GM18868 (cell line): ENCODE measurements around the gene MED15.
"Not testable (repeated sequence)": the region's sequence is repeated elsewhere in the genome, so short reads cannot be mapped to it uniquely, and the experiment has no call there.

Experiments
- ATAC-seq: cut with Tn5 transposase; IDR thresholded peaks from one replicate; pipeline ENCODE4 v1.9.1; 2021; ENCODE audit warnings: mild to moderate bottlenecking, moderate library complexity; ENCODE audit not compliant: unreplicated experiment

MED15 gene

GRCh38 chr22:20619045-20619892 is 111.9 kb downstream of the MED15 start:
- ATAC-seq = no peak

- not testable (repeated sequence) for ATAC-seq
These were observed 112.4 kb downstream of the MED15 start for GRCh38 chr22:20619893-20620194.

GRCh38 chr22:20621162-20621561 is 113.8 kb downstream of the MED15 start:
- ATAC-seq = no peak

GRCh38 chr22:20622650-20623339 is 115.4 kb downstream of the MED15 start:
- ATAC-seq = no peak

DNA sequence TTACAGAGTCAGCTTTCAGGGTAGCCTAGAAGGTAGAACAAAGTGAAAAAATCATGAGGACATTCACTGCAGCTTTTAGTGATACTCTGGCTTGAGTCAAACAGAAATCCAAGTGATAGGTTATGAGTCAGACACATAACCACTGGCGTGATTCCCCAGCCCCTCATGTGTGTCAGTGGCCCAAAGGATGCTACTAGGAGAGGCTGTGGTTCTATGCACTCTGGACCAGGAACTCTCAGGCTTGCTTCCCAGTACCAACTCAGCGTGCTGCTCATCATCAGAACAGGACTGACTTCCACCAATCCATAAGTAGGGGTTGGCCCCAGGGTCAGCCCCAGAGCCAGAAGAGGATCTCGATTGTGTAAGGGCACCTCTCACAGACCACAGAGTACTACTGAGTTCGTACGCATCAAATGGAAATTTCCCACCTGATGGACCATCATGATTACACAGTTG is 116.8 kb downstream of the MED15 start:
- peak; percentile 79 for ATAC-seq

DNA sequence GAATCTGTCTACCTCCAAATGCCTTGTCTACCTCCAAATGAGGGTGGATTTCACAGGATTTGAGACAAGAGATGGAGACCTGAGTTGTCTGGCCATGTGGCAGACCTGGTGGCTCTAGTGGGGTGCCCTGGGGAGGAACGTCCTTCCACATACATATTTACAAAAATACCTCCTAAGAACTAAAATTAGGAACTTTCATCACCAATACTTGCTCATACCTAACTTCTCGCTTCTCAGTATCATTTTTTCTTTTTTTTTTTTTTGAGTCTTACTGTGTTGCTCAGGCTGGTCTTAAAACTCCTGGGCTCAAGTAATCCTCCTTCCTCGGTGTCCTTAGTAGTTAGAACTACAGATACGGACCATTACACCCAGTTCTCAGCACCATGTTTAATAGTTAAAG is 117.9 kb downstream of the MED15 start:
- ATAC-seq = peak; percentile 30

- ATAC-seq = no peak
These were observed 119.4 kb downstream of the MED15 start for GRCh38 chr22:20626811-20627210.

- no peak for ATAC-seq
These were observed 120.0 kb downstream of the MED15 start for GRCh38 chr22:20627432-20627831.

DNA sequence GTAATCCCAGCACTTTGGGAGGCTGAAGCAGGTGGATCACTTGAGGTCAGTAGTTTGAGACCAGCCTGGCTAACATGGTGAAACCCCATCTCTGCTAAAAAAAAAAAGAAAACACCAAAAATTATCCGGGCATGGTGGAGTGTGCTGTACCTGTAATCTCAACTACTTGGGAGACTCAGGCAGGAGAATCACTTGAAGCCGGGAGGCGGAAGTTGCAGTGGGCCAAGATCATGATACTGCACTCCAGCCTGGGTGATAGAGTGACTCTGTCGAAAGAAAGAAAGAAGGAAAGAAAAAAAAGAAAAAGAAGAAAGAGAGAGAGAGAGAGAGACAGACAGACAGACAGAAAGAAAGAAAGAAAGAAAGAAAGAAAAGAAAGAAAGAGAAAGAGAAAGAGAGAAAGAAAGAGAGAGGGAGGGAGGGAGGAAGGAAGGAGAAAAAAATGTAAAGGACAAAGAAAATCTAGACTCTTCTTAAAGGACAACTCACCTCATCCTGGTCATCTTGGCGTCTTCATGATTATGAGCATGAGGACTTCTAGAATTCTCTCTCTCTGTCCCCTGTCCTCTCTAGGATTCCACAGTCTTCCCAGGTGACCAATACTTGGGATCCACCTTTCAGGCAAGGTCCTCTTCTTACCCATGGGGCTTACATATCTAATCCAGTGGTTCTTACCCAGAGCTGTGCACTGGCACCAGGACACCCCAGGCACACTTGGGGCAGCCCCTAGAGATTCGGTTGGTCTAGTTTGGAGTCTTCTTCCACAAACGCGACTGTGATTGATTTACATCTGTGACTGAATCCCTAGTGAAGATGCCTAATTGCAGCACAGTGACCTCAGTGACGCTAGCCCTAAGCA is 120.9 kb downstream of the MED15 start:
- ATAC-seq = no peak

DNA sequence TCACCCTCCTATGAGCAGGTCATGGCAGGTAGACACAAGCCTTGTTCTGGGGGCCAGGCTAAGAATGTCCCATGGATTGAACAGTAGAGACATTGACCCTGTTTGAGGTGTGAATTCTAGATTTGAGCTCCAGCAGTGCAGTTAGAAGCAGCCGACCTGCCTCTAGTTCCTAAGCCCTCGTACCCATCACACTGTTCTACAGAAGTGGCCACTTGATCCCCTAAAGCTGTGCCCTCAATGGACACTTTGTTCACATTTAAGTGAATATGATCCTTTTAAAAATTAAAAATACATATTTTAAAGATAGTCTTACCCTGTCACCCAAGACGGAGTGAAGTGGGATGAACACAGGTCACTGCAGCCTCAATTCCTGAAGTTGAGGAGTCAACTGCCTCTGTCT is 122.0 kb downstream of the MED15 start:
- no peak for ATAC-seq

DNA sequence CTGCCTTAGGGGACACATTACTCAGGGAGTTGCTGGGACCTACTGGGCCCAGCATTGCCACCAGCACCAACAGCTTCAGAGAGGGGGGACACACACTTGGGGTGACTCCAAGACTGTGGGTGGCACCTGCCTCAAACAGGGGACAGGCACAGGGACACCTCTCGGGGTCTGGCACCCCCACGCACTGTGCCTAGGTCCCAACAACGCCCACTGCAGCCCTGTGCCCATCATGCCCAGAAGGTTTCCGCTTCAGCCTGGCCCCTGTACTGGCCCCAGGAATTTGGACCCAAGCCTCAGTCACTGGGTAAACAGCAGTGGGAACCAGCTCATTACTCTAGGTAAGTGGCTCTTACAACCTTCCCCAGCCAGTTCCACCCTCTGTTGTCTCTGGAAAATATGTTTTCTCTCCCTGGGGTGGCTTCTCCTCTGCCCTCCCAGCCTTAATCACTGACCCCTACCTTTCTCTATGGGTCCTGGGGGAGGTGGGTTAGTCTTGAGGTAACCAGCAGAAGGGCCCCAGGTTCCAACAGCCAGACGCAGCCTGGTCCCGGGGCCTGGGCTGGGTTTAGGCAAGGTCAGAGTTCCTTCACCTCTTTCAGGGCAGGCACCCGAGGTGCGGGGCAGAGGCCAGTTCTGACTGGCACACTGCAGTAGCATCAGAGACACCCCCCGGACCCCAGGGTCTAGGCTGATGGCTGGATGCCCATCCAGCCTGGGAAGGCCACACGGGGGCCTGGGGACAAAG is 123.6 kb downstream of the MED15 start:
- ATAC-seq = no peak

- no peak for ATAC-seq
These were observed 124.7 kb downstream of the MED15 start for GRCh38 chr22:20632082-20632481.

- no peak for ATAC-seq
These were observed 125.1 kb downstream of the MED15 start for GRCh38 chr22:20632518-20632917.

- ATAC-seq = no peak
These were observed 127.3 kb downstream of the MED15 start for GRCh38 chr22:20634560-20635226.

GRCh38 chr22:20635227-20635591 is 127.8 kb downstream of the MED15 start:
- no peak for ATAC-seq

DNA sequence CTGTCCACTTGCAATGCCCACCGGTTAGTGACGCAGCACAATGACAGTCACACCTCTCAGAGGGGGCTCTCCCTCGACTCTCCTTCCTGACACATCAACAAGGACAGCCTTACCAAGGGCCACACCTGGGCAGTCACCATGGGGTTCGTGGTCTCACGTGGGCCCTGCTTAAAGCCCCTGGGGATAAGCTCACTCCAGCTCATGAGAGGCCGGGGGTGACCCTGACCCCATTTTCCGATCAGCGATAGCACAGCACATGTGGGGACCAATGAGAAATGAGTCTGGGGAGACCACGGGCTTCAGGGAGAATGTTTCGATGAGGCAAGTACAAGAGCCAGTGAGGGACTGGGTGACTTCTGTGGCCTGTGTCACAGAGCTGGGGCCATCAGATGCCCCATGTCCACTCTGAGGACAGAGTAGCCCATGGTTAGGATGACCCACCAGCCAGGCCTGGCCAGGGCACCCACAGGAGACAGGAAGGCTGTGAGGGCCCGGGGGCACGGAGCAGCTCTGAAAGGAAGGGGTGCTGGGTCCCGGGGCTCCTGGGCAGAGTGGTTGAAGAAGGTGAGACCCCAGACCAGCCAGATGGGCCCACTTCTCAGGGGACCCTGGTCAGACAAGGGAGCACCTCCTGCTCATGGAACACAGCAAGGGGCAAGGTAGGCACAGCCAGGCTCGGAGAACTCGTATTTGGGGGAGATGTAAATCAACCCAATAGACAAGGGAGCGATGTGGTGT is 128.8 kb downstream of the MED15 start:
- no peak for ATAC-seq

DNA sequence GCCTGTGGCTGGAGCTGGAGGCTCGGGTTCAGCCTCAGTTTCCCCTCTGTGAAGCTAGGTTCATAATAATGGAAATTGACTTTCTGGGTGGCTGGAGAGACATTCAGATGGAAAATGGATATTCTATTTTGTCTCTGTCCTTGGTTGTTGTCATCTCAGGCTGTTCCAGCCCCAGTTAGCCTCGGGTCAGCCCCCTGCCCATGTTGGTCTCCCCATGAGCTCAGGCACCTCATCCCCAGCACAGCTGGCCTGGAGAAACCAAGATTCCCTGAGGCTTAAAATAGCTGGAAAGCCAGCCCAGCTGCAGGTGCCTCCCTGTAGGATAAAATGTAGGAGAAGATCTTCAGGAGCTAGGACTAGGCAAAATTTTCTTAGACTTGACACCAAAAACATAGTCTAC is 129.5 kb downstream of the MED15 start:
- ATAC-seq = no peak
